ENCODE data around the gene ARHGEF37. TPM values are rescaled to one million over a fixed set of nuclear protein-coding genes. Genes with fewer than 3 reads are reported as not detected.

The ARHGEF37 gene
- total RNA-seq, 1 experiment from 2014 or later: 0.64 TPM

DNA sequence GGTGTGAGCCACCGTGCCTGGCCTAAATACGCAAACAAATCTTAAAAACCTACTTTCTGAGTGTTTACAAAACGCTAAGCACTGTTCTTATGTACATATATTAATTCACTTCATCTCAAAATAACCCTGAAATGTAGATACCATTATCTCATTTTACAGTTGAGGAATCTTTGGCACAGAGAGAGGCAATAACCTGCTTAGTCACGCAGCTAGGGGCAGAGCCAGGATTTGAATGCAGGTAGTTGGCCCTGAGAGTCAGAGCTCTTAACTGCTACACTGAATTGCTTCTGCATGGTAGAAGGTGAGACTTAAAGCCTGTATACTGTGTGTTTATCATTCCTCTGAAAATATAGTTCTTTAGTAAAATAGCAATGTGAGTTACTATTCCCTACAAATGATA, 21.9 kb downstream of the ARHGEF37 start:
- POLR2A ChIA-PET (ENCODE audit: low non-redundant PET): no interaction called here
- H3K4me1 ChIP-seq (ENCODE audit: insufficient read depth, low read length, poor library complexity, severe bottlenecking): no peaks in the 10 kb centered on the region
- BruUV-seq (replicated peaks): no TSS peak
- TF ChIP-seq, protein P1, sequence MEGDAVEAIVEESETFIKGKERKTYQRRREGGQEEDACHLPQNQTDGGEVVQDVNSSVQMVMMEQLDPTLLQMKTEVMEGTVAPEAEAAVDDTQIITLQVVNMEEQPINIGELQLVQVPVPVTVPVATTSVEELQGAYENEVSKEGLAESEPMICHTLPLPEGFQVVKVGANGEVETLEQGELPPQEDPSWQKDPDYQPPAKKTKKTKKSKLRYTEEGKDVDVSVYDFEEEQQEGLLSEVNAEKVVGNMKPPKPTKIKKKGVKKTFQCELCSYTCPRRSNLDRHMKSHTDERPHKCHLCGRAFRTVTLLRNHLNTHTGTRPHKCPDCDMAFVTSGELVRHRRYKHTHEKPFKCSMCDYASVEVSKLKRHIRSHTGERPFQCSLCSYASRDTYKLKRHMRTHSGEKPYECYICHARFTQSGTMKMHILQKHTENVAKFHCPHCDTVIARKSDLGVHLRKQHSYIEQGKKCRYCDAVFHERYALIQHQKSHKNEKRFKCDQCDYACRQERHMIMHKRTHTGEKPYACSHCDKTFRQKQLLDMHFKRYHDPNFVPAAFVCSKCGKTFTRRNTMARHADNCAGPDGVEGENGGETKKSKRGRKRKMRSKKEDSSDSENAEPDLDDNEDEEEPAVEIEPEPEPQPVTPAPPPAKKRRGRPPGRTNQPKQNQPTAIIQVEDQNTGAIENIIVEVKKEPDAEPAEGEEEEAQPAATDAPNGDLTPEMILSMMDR (conservative IDR thresholded peaks at IDR 0.05; ENCODE audit: low read depth, low read length): no peak
- no peak for TF ChIP-seq EZH2 (IDR thresholded peaks at IDR 0.05; ENCODE audit: borderline replicate concordance, low read depth, low read length, poor library complexity, severe bottlenecking)
- CTCF ChIA-PET: no interaction called here
- no peak overlapping the region for H3K27ac ChIP-seq (ENCODE audit: low read depth, low read length, poor library complexity, severe bottlenecking)
- DNase-seq (ENCODE audit: low spot score): no peak
- no peaks in the 10 kb centered on the region for H3K9me3 ChIP-seq (ENCODE audit: low read depth, low read length, poor library complexity, severe bottlenecking)
- intact Hi-C loops (cut with micrococcal nuclease; ENCODE audit: unreplicated experiment): no loop called here
- H3K4me3 ChIP-seq (ENCODE audit: low read depth, low read length, poor library complexity, severe bottlenecking): no peak overlapping the region
- H3K27me3 ChIP-seq (replicated peaks; ENCODE audit: insufficient read depth, low read depth, low read length, poor library complexity): no peaks in the 10 kb centered on the region
- H3K36me3 ChIP-seq (ENCODE audit: insufficient read depth, low read length, poor library complexity, severe bottlenecking): no peaks in the 10 kb centered on the region

DNA sequence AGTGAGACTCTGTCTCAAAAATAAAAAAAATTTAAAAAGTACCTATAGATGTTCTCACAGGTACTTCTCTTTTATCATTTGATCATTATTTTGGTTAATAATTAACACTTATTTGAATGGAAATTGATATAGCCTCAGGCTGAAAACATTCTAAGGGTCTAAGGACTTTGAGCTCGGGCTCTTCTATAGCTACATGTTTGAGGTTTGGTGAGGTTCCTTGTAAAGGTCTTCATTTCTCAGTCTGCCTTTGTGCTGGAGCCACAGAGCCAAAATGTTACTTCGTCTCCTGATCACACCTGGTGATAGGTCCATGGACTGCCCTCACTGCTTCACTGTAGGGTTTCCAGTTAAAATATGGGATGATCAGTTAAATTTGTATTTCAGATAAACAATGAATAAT, 22.6 kb downstream of the ARHGEF37 start:
- no peak overlapping the region for H3K4me3 ChIP-seq (ENCODE audit: low read depth, low read length, poor library complexity, severe bottlenecking)
- ChIA-PET POLR2A (ENCODE audit: low non-redundant PET) (no interaction called here), CTCF (no interaction called here)
- H3K36me3 ChIP-seq (ENCODE audit: insufficient read depth, low read length, poor library complexity, severe bottlenecking): no peaks in the 10 kb centered on the region
- no peak for TF ChIP-seq EZH2 (IDR thresholded peaks at IDR 0.05; ENCODE audit: borderline replicate concordance, low read depth, low read length, poor library complexity, severe bottlenecking)
- TF ChIP-seq, protein P1 (conservative IDR thresholded peaks at IDR 0.05; ENCODE audit: low read depth, low read length): no peak
- no peak for DNase-seq (ENCODE audit: low spot score)
- H3K4me1 ChIP-seq (ENCODE audit: insufficient read depth, low read length, poor library complexity, severe bottlenecking): no peaks in the 10 kb centered on the region
- H3K27ac ChIP-seq (ENCODE audit: low read depth, low read length, poor library complexity, severe bottlenecking): no peak overlapping the region
- no peaks in the 10 kb centered on the region for H3K9me3 ChIP-seq (ENCODE audit: low read depth, low read length, poor library complexity, severe bottlenecking)
- intact Hi-C loops (cut with micrococcal nuclease; ENCODE audit: unreplicated experiment): no loop called here
- no peaks in the 10 kb centered on the region for H3K27me3 ChIP-seq (replicated peaks; ENCODE audit: insufficient read depth, low read depth, low read length, poor library complexity)
- no TSS peak for BruUV-seq (replicated peaks)

DNA sequence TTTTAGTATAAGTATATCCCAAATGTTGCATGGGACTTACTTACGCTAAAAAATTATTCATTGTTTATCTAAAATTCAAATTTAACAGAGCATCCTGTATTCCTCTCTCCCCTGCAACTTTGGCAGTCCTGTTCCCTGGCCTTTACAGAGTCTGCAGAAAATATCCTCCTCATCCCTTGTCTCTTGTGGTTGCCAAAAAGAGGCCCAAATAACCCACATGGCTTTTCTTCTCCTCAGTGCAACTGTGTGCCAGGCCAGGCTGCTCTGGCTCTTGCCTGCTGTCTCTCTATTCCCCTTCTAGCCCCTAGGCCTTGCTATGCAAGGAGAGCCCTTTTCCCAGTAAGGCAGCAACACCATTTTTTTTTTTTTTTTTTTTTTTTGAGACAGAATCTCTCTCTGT, 23.0 kb downstream of the ARHGEF37 start:
- Histone ChIP-seq H3K27me3 (replicated peaks; ENCODE audit: insufficient read depth, low read depth, low read length, poor library complexity) (no peaks in the 10 kb centered on the region), H3K9me3 (ENCODE audit: low read depth, low read length, poor library complexity, severe bottlenecking) (no peaks in the 10 kb centered on the region), H3K36me3 (ENCODE audit: insufficient read depth, low read length, poor library complexity, severe bottlenecking) (no peaks in the 10 kb centered on the region), H3K27ac (ENCODE audit: low read depth, low read length, poor library complexity, severe bottlenecking) (no peak overlapping the region), H3K4me3 (ENCODE audit: low read depth, low read length, poor library complexity, severe bottlenecking) (no peak overlapping the region), H3K4me1 (ENCODE audit: insufficient read depth, low read length, poor library complexity, severe bottlenecking) (no peaks in the 10 kb centered on the region)
- CTCF ChIA-PET: no interaction called here
- intact Hi-C loops (cut with micrococcal nuclease; ENCODE audit: unreplicated experiment): no loop called here
- TF ChIP-seq, protein P1 (conservative IDR thresholded peaks at IDR 0.05; ENCODE audit: low read depth, low read length): no peak
- TF ChIP-seq EZH2 (IDR thresholded peaks at IDR 0.05; ENCODE audit: borderline replicate concordance, low read depth, low read length, poor library complexity, severe bottlenecking): no peak
- POLR2A ChIA-PET (ENCODE audit: low non-redundant PET): no interaction called here
- BruUV-seq (replicated peaks): no TSS peak
- DNase-seq (ENCODE audit: low spot score): no peak

Measured in A673 (cell line).